T follicular helper cell (primary cell): ENCODE results near the gene BTN3A1.

ENCODE experiments used
- DNase-seq: peaks from one replicate; pipeline ENCODE4 v3.0.0-alpha.2; 2020; ENCODE audit warnings: low read depth

The BTN3A1 gene

DNA sequence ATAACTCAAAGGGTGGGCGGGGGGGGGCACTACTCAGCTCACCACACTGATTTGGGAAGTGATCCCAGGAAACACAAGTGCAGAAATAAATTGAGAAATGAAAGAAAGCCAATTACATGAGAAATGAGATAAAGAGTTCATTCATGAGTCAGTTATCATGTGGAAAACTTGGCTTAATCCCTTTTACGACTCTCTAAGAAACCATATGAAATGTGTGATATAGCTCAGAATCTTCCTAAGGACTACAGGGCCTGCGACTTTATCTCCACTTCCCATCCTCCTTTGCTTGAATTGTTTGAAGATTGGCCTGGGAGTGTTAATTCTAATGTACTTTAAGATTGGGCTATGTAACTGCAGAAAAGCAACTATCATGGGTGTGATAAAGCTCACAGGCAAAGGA is 22.8 kb upstream of the BTN3A1 start:
- DNase-seq = no peak

DNA sequence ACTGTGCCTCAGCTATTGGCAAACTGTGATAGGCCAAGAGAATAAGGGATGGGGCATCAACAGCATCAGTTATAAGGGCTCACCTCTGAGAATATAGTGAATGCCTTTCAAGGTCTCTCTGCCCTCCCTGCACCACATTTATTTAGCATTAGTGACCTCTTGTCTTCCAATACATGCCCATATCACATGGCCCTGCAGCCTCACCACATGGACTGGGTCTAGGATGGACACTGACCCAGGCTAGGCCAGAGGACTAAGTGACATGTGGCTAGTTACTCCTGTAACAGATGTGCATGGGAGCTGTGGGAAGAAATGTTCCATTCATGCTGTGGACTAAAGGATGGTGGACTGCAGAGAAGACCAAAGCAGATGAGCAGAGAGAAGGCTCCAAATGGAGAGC is 22.3 kb upstream of the BTN3A1 start:
- no peak for DNase-seq

DNA sequence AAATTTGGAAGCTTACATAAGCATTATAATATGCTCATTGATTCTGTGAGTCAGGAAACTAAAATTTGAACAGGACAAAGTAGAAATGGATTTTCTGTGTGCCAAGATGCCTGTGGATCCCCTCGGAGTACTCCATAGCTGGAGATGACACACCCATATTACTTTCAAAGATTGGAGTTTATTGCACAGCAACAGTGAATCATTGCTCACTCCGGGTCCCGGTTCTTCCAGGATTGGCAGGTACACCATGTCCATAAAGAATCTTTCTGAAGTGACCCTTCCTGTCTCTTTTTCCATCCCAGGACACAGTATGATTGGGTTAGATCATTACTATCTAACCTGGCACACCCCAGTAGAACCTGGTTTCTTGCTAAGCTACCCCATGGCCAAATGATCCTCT is 21.8 kb upstream of the BTN3A1 start:
- no peak for DNase-seq

DNA sequence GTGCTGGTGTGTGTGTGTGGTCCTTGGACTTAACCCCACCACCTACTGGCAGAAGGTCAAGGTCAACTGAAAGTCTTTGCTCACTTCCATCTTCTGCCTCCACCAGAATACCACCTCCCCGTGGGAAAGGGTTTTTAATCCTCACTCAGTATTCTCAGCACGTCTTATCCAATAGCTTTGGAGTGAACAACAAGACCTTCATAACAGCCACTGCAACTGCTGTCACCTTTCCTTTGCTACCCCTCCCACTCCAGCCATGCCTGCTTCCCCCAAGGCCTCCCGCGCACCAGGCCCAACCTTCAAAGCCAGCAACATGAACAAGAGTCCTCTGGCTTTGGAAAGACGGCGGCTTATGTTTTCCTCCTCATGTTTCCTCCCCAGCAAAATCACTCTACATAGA is 20.0 kb upstream of the BTN3A1 start:
- DNase-seq = no peak

DNA sequence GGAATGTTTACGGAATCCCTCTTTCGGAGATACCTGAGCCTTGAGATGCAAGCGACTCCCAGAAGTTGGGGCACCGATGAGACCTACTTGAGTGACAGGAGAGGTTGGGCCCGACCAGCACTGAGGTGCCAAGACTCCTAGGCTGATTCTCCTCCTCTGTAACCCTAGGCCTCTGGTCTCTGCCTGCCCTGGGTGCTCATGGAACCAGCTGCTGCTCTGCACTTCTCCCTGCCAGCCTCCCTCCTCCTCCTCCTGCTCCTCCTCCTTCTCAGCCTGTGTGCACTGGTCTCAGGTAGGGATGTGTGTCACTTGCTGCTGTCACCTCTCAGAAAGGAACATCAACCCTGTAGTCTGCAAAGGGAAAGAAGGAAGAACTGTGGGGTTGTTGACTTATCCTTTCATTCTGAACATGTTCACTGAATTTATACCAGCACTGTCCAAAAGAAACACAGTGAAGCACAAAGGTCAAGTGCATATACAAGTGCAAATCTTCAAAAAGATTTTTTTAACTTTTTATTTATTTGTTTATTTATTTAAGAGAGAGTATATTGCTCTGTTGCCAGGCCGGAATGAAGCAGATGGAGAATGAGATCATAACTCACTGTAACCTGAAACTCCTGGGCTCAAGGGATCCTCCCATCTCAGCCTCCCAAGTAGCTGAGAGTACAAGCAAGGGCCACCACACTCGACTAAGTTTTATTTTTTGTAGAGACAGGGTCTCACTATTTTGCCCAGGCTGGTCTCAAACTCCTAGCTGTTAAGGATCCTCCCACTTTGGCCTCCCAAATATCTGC is 18.3 kb upstream of the BTN3A1 start:
- no peak for DNase-seq

DNA sequence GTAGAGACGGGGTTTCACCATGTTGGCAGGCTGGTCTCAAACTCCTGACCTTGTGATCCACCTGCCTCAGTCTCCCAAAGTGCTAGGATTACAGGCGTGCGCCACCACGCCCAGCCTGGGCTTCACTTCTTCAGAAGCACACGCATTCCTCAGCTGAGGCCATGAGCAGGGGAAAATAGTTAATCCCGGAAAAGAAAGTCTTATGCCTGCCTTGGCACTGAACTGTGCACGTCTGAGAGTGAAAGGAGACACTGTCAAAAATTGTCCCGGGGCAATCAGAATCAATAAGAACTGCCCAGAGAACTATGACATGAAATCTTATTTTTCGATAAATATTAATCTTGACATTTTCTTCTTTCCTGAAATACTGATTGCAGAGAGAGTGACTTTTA is 16.3 kb upstream of the BTN3A1 start:
- no peak for DNase-seq

DNA sequence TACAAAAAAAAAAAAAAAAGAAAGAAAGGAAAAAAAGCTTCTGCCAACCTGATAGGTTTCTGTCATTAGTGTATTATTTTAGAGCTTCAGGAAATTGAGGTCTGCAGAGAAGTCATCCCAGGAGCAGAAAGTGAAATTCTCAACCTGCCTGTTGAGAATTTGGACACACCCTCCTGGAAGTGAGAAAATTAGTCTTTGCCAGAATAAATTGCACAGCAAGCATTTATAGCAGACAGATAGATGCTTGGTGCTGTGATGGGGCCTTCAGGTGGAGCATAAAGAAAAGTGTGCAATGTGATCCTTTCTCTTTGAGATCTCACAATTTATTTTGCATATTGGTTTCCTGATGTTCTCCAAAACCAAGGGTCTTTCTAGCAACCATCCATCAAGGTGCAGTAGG is 14.5 kb upstream of the BTN3A1 start:
- DNase-seq = no peak

DNA sequence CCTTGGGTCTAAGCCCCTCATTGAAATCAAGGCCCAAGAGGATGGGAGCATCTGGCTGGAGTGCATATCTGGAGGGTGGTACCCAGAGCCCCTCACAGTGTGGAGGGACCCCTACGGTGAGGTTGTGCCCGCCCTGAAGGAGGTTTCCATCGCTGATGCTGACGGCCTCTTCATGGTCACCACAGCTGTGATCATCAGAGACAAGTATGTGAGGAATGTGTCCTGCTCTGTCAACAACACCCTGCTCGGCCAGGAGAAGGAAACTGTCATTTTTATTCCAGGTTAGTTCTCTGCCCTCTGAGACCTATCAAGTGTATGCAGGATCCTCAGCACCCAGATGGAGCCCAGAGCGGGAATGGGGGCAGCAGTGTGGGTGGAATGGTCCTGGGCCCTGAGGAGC is 14.1 kb upstream of the BTN3A1 start:
- DNase-seq = no peak

DNA sequence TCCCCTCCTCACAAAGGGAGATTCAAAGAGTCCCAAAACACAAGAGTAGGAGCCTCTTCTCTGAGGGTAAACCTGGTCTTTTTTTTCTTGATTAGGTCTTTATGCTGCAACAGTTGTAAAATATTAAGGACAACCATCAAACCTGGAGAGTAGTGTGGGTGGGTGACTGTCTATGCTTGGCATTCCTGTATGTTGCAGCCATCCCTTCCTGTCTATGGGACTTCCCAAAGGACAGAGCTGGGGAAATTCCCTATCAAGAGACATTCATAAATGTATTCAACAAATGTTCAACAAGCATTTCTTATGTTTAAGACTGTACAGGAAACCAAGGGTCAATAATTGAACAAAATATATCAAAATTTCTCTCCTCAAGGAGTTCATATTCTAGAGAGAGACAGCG is 13.6 kb upstream of the BTN3A1 start:
- no peak for DNase-seq

DNA sequence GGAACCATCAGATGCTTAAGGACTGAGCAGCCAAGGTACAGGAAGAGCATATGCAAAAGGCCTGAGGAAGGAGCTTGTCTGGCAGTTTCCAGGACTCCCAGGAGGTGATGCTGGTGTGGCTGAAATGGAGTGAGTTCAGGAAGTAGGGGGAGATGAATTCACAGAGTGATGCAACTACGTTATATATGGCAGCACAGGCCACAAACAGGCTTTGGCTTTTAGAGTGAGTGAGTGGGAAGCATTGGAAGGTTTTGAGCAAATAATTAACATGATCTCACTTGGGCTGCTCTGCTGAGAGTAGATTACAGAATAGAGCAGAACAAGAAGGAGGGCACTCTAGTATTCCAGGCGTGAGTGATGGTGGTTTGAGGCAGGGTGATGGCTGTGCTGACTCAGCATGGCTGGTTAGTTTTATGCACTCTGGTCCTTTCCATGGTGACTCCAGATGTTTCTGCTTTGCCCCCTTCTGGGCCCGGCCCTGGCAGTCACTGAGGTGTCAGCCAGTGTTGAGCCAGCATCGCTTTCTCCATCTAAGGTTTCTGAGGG is 12.7 kb upstream of the BTN3A1 start:
- no peak for DNase-seq

DNA sequence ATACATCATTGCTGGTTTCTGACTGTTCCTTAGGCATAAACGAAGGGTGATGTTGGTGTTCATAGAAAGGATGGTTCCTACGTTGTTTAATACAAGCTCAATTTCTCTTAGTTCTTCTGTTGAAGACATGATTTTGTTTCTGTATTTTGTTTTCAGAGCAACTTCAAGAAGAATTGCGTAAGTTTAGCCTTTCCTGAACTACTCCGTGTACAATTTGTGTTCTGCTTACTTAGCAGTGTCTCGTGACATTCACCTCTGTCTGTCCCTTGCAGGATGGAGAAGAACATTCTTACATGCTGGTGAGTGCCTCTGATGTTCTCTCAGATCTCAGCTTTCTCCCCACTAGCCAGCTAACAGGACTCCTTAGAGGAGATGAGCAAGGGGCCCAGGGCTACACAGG is 11.5 kb upstream of the BTN3A1 start:
- no peak for DNase-seq

DNA sequence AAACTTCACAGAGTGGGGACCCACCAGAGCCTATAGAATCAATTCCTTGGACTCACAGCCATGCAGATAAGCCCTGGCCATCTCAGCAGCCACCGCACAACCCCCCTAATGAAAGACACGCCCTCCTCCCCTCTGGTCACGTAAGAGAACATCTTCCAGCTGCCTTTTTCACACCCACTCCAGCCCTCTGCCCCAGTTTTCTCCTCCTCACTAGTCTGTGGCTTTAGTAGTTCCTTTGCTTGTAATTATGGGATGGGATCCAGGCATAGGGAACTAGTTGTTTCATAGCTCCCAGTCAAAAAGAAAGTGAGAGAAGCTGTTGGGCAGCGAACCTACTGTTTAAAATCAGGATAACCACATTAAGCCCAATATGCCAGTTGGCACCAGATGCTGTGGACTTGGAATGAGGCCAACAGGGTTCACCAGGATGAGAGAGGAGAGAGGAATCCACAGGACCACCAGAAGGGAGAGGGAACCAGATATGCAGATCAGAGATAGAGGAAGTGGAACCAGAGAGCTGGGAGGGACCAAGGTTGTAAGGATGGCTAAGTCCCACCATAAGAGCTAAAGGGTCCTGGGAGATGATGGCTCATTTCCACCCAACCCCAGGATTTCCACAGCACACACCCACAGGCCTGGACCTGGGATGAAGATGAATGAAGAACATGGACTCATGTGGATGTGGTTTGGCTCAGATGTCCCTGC is 9.0 kb upstream of the BTN3A1 start:
- DNase-seq = no peak

DNA sequence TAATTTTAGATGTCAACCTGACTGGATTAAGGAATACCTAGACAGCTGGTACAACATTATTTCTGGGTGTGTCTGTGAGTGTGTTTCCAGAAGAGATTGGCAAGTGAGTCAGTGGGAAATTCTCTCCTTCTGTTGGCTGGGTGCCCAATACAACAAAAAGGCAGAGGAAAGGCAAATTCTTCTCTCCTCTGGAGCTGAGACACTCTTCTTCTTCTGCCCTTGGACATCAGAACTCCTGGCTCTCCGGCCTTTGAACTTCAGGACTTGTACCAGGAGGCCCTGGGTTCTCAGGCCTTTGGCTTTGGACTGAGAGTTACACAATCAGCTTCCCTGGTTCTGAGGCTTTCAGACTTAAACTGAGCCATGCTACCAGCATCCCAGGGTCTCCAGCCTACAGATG is 7.8 kb upstream of the BTN3A1 start:
- no peak for DNase-seq

DNA sequence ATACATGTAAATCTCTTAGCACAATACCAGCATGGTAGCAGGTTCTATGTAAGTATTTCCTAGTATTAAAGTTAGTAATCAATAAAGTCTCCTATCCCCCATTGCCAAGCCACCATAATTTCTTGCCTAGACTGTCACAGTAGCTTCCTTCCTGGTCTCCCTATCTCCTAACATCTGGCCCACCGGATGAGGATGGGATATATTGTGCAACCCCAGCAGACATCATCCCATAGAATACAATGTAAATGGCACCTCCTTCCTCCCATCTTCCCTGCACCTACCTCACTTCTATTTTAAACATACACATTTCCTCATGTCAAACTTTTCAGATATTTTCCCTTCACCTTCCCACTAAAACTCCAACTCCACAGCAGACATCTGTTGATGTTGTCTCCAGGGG is 3.5 kb upstream of the BTN3A1 start:
- DNase-seq = no peak

DNA sequence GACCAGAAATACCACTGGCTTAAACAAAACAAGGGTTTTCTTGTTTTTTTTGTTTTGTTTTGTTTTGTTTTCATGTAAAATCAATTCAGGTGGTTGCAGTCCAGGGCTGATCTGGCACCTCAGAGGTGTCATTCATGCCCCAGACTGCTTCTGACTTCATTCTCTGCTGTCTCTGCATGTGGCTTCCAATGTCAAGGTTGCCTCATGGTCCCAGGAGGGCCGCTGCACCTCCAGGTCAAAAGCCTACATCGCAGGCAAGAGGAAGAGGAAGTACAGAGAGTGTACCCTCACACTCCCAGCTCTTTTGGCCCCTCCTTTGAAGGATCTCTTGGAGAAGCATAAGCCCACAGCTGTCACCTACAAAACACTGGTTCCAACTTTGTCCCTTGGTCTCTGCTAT is 1.4 kb upstream of the BTN3A1 start:
- DNase-seq = no peak

DNA sequence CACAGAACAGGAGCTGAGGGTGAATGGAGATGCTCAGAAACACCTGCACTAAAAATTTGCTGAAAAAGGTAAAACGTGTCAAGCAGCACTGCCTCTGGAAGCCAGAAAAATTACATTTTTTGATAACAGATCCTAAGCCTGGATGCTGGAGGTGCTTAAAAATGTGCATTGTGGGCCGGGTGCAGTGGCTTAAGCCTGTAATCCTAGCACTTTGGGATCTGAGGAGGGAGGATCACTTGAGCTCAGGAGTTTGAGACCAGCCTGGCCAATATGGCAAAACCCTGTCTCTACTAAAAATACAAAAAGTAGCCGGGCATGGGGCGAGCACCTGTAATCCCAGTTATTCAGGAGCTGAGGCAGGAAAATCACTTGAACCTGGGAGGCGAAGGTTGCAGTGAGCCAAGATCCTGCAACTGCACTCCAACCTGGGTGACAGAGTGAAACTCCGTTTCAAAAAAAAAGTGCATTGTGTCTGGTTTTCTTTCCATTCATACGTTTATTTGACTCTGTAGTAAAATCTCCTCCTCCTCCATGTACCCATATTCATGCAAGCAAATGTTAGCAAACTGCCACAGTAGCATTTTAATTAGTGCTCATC is 587 bp upstream of the BTN3A1 start:
- DNase-seq = no peak

DNA sequence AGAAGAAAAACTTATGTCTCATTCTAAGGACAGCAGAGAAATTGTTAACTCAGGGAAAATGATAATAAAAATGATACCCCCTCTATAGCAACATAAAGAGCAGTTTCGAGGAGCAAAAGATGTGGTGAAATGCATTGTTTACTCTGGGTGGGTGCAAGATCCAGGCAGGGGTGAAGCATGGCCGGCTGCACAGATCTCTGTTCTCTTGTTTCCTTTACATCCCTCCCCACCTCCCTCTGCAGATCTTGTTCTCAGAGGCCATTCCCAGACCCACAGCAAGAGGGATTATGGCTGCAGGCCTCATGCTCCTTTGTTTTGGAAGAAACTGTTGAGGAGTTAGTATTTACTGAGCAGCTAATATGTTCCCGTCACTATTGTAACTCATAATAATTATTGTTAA is 1.8 kb downstream of the BTN3A1 start:
- DNase-seq = no peak

DNA sequence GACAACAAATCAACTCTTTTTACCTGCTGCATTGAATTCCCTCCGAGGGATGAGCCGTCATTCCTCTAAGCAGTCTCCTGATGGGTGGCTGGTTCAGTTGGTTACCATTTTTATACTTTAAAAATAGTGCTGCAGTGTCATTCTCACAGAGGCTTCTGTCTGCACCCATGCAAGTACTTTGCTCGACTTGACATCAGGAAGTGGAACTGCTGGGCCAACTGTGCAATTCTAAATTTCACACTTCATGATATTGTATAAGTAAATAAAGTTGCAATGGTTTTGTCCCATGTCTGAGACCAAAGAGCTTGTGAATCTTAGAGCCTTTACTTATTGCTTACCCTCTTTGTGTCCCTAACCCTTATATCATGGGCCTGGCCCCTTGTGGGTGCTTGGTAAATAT is 2.5 kb downstream of the BTN3A1 start:
- no peak for DNase-seq

DNA sequence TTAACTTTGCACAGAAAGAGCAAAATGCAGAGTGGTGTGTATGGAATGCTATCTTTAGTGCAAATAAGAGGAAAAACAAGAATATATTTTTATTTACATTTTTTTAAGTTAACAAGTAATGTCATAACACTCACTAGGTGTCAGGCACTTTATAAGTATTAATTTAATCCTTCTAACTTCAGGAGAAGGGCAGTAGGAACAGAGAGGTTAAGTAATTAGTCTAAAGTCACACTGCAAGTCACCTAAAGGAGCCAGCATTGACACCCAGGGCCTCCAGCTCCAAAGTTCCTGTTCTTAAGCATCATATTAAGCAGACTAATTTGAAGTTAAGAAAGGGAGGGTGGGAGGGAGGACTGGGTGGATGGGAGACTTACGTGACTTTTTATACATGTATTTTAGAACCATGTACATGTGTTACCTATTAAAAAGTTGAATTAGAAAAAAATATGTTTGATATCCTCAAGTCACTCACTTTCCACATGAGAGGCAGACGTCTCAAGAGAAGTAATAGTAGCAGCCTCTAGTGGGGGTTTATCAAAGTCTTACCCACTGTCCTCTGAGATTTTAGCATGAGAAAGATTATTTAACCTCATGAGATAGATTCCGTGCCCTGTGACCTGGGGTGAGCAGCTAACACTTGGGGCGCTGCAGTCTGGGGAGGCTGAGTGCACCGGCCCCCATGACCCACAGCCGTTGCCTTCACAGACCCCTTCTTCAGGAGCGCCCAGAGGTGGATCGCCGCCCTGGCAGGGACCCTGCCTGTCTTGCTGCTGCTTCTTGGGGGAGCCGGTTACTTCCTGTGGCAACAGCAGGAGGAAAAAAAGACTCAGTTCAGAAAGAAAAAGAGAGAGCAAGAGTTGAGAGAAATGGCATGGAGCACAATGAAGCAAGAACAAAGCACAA is 7.0 kb downstream of the BTN3A1 start:
- no peak for DNase-seq

DNA sequence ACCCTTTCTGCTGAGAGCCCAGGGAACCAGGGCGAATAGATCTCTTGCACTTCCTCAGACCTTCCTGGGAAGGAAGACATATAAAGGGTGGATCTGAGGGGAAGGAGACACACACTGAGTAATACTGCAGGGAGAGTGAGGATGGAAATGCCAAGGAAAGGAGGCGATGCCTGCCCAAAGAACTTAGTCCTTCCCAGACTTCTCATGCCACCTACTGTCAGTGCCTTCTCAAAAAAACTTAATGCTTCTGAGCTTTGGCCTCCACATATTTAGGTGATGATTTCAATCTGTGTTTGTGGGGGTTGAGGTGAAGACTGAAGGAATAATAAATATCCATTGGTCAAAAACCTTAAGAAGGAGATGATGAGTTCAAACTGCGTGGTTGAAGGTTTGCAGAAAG is 9.7 kb downstream of the BTN3A1 start:
- no peak for DNase-seq

DNA sequence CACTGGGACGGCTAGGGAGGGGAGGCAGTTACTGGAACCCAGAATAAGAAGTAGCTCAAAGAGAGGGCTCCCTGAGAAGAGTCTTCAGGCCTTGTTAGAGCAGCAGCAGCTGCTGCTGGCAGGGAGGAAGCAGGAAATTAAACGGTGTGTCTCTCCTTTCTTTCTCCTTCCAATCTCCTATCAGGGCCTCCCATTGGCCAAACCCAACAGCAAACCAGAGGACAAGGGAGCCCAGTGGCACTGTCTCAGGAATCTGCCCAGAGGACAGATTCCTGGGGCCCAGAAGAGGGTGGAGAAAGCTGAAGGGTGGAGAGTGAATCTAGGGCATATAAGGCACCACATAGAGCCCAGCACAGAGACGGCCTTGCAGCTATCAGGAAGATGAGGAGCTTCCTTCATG is 10.2 kb downstream of the BTN3A1 start:
- no peak for DNase-seq

DNA sequence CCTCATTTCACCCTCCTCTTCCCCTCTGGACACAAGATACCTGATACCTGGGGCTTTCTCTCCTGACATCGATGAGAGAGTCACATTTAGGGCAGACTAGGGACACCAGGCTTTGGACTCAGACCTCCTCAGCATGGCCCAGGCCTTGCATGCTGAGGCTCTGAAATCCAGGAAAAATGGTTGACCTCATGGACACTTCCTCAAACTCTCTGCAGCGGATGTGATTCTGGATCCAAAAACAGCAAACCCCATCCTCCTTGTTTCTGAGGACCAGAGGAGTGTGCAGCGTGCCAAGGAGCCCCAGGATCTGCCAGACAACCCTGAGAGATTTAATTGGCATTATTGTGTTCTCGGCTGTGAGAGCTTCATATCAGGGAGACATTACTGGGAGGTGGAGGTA is 10.9 kb downstream of the BTN3A1 start:
- no peak for DNase-seq
